IPS-18a (cell line): Measurements from ENCODE around the gene LCN12.

Source experiments
- H3K27ac ChIP-seq: one replicate; pipeline ENCODE4 v1.5.1; 2013; ENCODE audit warnings: low read length
- H3K27me3 ChIP-seq: one replicate; pipeline ENCODE4 v1.6.1; 2013; ENCODE audit warnings: mild to moderate bottlenecking, low read length; ENCODE audit not compliant: control insufficient read depth, insufficient read depth
- H3K36me3 ChIP-seq: one replicate; pipeline ENCODE4 v1.6.1; 2013; ENCODE audit warnings: low read depth, low read length; ENCODE audit not compliant: control insufficient read depth
- H3K4me1 ChIP-seq: one replicate; pipeline ENCODE4 v1.6.1; 2013; ENCODE audit warnings: low read depth, low read length; ENCODE audit not compliant: control insufficient read depth
- H3K4me3 ChIP-seq: one replicate; pipeline ENCODE4 v1.5.1; 2013; ENCODE audit warnings: low read length
- H3K9ac ChIP-seq: one replicate; pipeline ENCODE4 v1.6.1; 2013; ENCODE audit warnings: mild to moderate bottlenecking, low read length, moderate library complexity
- H3K9me3 ChIP-seq: one replicate; pipeline ENCODE4 v1.6.1; 2013; ENCODE audit warnings: low read depth, low read length; ENCODE audit not compliant: control insufficient read depth

The LCN12 gene

GRCh38 chr9:136994180-136994887 is 42.3 kb downstream of the LCN12 start:
- H3K9me3 ChIP-seq, result no peaks in the 10 kb centered on the region
- H3K9ac ChIP-seq, result no peak overlapping the region
- H3K4me3 ChIP-seq, result no peak overlapping the region
- peaks cover 9% of the 10 kb centered on the region for H3K27me3 ChIP-seq
- peaks cover 8% of the 10 kb centered on the region for H3K4me1 ChIP-seq
- H3K27ac ChIP-seq, result no peak overlapping the region
- peaks cover 3% of the 10 kb centered on the region for H3K36me3 ChIP-seq

GRCh38 chr9:136994888-136995230 is 42.8 kb downstream of the LCN12 start:
- no peak overlapping the region for H3K4me3 ChIP-seq
- H3K27me3 ChIP-seq, result peaks cover 9% of the 10 kb centered on the region
- H3K36me3 ChIP-seq, result peaks cover 3% of the 10 kb centered on the region
- H3K9me3 ChIP-seq, result no peaks in the 10 kb centered on the region
- H3K27ac ChIP-seq, result no peak overlapping the region
- H3K9ac ChIP-seq, result no peak overlapping the region
- H3K4me1 ChIP-seq, result peaks cover 8% of the 10 kb centered on the region

DNA sequence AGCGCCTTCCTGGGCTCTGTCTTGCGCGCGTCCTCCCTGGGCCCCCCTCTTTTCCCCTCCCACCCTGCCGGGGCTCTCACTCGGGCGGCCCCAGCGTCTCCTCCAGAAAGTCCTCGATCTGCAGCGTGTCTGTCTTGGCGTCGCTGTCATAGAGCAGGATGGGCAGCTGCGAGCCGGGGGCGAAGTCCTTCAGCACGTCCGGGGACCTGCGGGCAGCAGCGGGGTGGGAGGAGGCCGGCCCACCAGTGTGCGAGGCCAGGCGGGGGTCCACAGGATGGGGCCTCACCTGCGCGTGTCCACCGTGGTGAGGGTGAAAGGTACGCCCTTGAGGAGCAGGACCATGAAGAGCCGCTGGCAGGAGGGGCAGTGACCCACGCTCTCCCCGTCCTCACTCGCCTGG is 43.3 kb downstream of the LCN12 start:
- Histone ChIP-seq H3K4me3 (no peak overlapping the region), H3K36me3 (peaks cover 3% of the 10 kb centered on the region), H3K27me3 (peaks cover 9% of the 10 kb centered on the region), H3K9me3 (no peaks in the 10 kb centered on the region), H3K4me1 (peaks cover 8% of the 10 kb centered on the region), H3K9ac (no peak overlapping the region), H3K27ac (no peak overlapping the region)

DNA sequence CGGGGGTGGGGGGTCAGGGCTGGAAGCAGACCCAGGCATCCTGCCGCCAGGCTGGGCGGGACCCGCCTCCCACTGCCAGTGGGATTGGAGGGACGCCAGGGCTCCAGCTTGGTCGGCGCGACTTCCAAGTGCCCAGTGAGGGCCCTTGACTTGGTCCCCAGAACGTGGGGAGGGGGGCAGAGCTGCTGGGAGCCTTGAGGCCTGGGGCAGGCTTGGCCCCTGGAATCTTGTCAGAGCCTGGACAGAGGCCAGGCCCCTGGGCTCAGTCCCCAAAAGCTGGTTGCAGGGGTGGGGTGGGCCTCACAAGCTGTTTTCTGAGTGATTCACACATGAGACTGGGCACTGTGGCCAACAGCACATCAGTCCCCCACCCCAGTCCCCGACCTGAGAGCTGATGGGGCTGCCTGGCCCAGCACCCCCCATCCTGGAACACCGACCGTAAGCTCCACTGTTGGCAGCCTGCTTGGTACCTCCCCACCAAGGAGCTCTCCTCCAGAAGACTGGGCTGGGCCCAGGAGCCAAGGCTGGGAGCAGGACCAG is 43.8 kb downstream of the LCN12 start:
- H3K4me3 ChIP-seq, result no peak overlapping the region
- peaks cover 3% of the 10 kb centered on the region for H3K36me3 ChIP-seq
- no peaks in the 10 kb centered on the region for H3K9me3 ChIP-seq
- no peak overlapping the region for H3K9ac ChIP-seq
- peaks cover 7% of the 10 kb centered on the region for H3K27me3 ChIP-seq
- H3K27ac ChIP-seq, result no peak overlapping the region
- H3K4me1 ChIP-seq, result peaks cover 8% of the 10 kb centered on the region

DNA sequence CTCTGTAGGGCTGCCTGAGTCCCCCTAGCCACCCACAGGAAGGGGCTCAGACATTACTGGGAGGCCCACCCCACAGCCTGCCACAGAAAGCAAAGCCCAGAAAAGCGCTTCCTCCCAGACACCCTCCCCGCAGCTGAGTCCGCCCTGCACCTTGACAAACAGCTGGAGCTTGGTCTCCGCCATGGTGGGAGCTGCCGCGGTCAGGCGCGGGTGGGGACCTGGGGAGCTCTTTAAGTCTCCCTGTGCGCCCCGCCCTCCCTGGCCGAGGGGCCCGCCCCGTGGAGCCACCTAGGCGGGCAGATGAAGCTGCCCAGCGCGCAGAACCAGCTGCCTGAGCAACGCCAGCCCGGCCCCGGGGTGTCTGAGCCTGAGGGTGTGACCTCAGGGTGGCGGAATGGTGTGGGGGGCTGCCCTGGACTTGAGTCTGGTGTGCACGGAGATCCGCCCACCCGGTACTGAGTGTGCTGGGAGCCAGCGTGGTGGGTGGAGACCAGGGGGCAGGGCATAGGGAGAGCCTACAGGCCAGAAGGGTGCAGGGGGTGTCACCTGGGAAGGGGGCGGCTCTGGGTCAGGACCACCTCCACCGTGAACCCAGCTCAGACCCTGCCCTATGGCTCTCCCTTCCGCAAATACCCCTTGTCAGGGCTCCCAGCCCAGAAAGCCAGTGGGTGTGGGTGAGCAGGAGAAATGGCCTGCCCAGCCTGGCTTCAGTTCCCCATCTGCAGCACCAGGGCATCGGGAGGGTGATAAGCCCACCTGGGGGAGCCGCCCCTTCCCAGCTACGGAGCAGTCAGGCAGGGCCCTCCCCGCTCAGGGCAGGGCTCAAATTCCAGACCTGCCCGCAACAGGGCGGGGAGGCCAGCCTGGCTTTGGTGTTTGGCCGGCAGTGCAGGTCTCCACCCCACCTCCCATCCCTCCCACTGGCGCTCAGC is 44.6 kb downstream of the LCN12 start, which contains the start of gene CLIC3:
Gene CLIC3, minus strand, starts transcription at position 208 of the 932 bp plus-strand sequence. Its CDS starts 25 bp downstream, at position 183.
- H3K4me3 ChIP-seq, result peak within 1 kb of the TSS; percentile 30
- no peak within 1 kb of the TSS for H3K9ac ChIP-seq
- peaks cover 3% of the 10 kb centered on the region for H3K36me3 ChIP-seq
- peaks cover 8% of the 10 kb centered on the region for H3K4me1 ChIP-seq
- no peaks in the 10 kb centered on the region for H3K27me3 ChIP-seq
- H3K9me3 ChIP-seq, result no peaks in the 10 kb centered on the region
- H3K27ac ChIP-seq, result no peak within 1 kb of the TSS

GRCh38 chr9:136997371-136997770 is 45.3 kb downstream of the LCN12 start:
- Histone ChIP-seq H3K4me1 (peaks cover 8% of the 10 kb centered on the region), H3K27ac (no peak overlapping the region), H3K9ac (no peak overlapping the region), H3K9me3 (no peaks in the 10 kb centered on the region), H3K27me3 (no peaks in the 10 kb centered on the region), H3K4me3 (no peak overlapping the region), H3K36me3 (peaks cover 3% of the 10 kb centered on the region)

- Histone ChIP-seq H3K27me3 (no peaks in the 10 kb centered on the region), H3K9ac (no peak overlapping the region), H3K36me3 (peaks cover 3% of the 10 kb centered on the region), H3K27ac (no peak overlapping the region), H3K4me3 (no peak overlapping the region), H3K9me3 (no peaks in the 10 kb centered on the region), H3K4me1 (peaks cover 8% of the 10 kb centered on the region)
Measured at GRCh38 chr9:136997830-136998234, 45.8 kb downstream of the LCN12 start.

- Histone ChIP-seq H3K9ac (no peak overlapping the region), H3K27me3 (no peaks in the 10 kb centered on the region), H3K9me3 (no peaks in the 10 kb centered on the region), H3K4me1 (peaks cover 8% of the 10 kb centered on the region), H3K36me3 (no peaks in the 10 kb centered on the region), H3K27ac (no peak overlapping the region), H3K4me3 (no peak overlapping the region)
Measured at GRCh38 chr9:137000177-137000930, 48.3 kb downstream of the LCN12 start.

DNA sequence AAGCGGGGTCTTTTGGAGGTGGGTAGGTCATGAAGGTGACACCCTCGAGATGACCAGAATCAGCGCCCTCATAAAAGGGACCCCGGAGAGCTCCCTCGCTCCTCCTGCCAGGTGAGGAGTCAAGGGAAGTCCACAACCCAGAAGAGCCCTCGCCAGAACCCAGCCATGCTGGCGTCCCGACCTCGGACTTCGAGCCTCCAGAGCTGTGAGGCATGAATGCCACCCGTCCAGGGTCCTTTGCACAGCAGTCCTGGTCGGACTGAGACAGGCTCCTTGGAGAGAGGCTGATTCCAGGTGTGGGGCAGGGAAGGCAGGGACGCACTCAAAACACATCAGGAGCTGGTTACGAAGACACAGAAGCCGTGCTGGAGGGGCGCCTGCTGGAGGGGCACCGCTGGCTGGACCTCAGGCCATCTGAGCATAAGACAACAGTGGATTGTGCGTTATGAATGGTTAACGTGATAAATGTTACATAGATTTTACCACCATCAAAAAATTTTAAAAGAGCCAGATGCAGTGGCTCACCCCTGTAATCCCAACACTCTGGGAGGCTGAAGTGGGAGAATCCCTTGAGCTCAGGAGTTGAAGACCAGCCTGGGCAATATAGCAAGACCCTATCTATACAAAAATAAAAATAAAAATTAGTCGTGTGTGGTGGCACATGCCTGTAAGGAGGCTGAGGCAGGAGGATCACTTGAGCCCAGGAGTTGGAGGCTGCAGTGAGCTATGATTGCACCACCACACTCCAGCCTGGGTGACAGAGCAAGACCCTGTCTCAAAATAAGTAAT is 50.0 kb downstream of the LCN12 start:
- no peaks in the 10 kb centered on the region for H3K27me3 ChIP-seq
- H3K4me3 ChIP-seq, result no peak overlapping the region
- no peak overlapping the region for H3K27ac ChIP-seq
- peaks cover 4% of the 10 kb centered on the region for H3K4me1 ChIP-seq
- no peak overlapping the region for H3K9ac ChIP-seq
- H3K9me3 ChIP-seq, result no peaks in the 10 kb centered on the region
- H3K36me3 ChIP-seq, result no peaks in the 10 kb centered on the region

DNA sequence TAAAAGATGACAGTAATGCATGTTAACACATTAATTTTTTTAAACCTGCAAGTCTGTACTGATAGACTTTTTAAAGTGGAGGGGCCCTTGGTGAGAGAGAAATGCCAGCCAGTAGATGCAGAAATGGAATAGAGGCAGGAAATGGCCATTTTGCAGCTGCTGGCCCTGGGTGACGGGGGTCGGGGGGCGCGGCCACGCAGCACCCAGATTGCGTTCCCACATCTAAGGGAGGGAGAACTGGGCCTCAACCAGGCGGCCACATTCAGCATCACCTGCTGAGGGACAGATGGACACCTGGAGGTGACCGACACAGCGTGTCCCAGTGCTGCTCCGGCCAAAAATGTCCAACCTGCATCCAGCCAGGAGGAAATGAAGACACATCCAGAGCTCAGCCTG is 50.6 kb downstream of the LCN12 start:
- H3K27ac ChIP-seq, result no peak overlapping the region
- H3K9ac ChIP-seq, result no peak overlapping the region
- no peak overlapping the region for H3K4me3 ChIP-seq
- no peaks in the 10 kb centered on the region for H3K4me1 ChIP-seq
- H3K9me3 ChIP-seq, result no peaks in the 10 kb centered on the region
- H3K27me3 ChIP-seq, result no peaks in the 10 kb centered on the region
- H3K36me3 ChIP-seq, result no peaks in the 10 kb centered on the region
